Measurements from ENCODE around the gene GSTCD. TPM values are rescaled to one million over a fixed set of nuclear protein-coding genes. Genes with fewer than 3 reads are reported as not detected.

The GSTCD gene
- total RNA-seq, 1 experiment from 2014 or later, result 17.9 TPM

DNA sequence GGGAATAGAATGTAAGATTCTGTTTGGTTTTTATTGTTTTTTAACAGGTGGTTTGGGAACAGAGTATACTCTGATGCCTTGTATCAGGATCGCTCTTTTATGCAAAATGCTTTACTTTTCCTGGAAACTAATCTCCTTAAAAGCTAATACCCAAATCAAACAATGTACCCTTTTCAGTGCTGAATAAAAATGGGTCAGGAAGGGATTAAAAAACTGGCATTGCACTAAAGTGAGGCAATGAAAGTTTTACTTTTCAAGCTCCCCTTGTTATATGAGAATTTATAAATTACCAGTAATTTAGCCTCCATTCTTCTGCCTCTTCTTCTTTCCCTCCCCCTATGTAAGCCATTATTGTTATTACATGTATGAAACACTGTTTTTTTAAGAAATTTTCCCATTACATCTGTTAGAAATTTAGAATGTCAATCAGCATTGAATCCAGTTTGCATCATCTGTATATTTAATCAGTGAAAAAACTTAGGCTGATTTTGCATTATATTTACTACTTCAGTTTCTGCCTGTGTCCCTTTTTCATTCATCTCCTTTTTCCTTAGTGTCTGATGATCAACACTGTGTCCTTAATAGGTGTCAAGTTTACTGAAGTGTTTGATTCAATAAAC lies 97.0 kb downstream of the GSTCD start:
- Histone ChIP-seq H3K79me1 (ENCODE audit: insufficient read depth, low read depth, low read length, poor library complexity, severe bottlenecking) (no peaks in the 10 kb centered on the region), H3K9me3 (ENCODE audit: control insufficient read depth, low read depth, low read length) (no peaks in the 10 kb centered on the region), H3K14ac (ENCODE audit: insufficient read depth, low read length) (no peak overlapping the region), H4K5ac (ENCODE audit: insufficient read length, low read depth, low read length) (no peak overlapping the region), H3K27ac (ENCODE audit: insufficient read length, low read depth, low read length) (no peak overlapping the region), H3K4me1 (ENCODE audit: insufficient read depth, low read length) (no peaks in the 10 kb centered on the region), H2BK15ac (ENCODE audit: low read depth, low read length) (no peak overlapping the region), H2BK5ac (ENCODE audit: insufficient read length, low read length) (no peak overlapping the region), H3K27me3 (ENCODE audit: insufficient read depth, low read length) (no peaks in the 10 kb centered on the region), H3K56ac (ENCODE audit: insufficient read length, low read depth, low read length) (no peak overlapping the region), H3K18ac (ENCODE audit: insufficient read length, low read depth, low read length) (no peak overlapping the region), H3K23ac (ENCODE audit: insufficient read length, low read depth, low read length) (no peak overlapping the region), H3T11ph (ENCODE audit: low read length) (no peak overlapping the region), H3K23me2 (ENCODE audit: insufficient read length, low read depth, low read length, poor library complexity, severe bottlenecking) (no peaks in the 10 kb centered on the region), H4K20me1 (ENCODE audit: control insufficient read depth, insufficient read depth, insufficient read length) (no peaks in the 10 kb centered on the region), H3K79me2 (ENCODE audit: insufficient read depth, low read length) (no peaks in the 10 kb centered on the region), H2AFZ (ENCODE audit: low read length) (no peak overlapping the region), H2BK12ac (ENCODE audit: insufficient read length, low read depth, low read length) (no peak overlapping the region), H3K9ac (ENCODE audit: extremely low read depth, insufficient read length, low read length) (no peak overlapping the region), H2BK120ac (ENCODE audit: low read depth, low read length, poor library complexity, severe bottlenecking) (no peak overlapping the region), H3K4me2 (ENCODE audit: insufficient read depth, insufficient read length, low read length) (no peak overlapping the region), H2AK5ac (ENCODE audit: insufficient read length, low read length) (no peak overlapping the region), H3K4ac (ENCODE audit: low read depth, low read length) (no peak overlapping the region), H4K91ac (ENCODE audit: insufficient read length, low read depth, low read length) (no peak overlapping the region), H4K8ac (replicated peaks; ENCODE audit: insufficient read length, low read depth, low read length) (no peak overlapping the region), H2BK20ac (ENCODE audit: low read depth, low read length, poor library complexity, severe bottlenecking) (no peak overlapping the region)
- WGBS (ENCODE audit: extremely low coverage, insufficient read length, low lambda C conversion rate), result no CpG with 5 or more reads among the region's 1 CpG
- Mint-ChIP-seq H3K36me3 (ENCODE audit: insufficient read depth in 1 of 3, low read depth in 3 of 3) (no peaks in the 10 kb centered on the region), H3K4me3 (no peak overlapping the region), H3K9me3 (no peaks in the 10 kb centered on the region), H3K27me3 (ENCODE audit: low read depth) (no peaks in the 10 kb centered on the region), H3K4me1 (peaks cover 7 to 13% of the 10 kb centered on the region in 2 experiments), H3K27ac (no peak overlapping the region)
- TF ChIP-seq, protein P1, sequence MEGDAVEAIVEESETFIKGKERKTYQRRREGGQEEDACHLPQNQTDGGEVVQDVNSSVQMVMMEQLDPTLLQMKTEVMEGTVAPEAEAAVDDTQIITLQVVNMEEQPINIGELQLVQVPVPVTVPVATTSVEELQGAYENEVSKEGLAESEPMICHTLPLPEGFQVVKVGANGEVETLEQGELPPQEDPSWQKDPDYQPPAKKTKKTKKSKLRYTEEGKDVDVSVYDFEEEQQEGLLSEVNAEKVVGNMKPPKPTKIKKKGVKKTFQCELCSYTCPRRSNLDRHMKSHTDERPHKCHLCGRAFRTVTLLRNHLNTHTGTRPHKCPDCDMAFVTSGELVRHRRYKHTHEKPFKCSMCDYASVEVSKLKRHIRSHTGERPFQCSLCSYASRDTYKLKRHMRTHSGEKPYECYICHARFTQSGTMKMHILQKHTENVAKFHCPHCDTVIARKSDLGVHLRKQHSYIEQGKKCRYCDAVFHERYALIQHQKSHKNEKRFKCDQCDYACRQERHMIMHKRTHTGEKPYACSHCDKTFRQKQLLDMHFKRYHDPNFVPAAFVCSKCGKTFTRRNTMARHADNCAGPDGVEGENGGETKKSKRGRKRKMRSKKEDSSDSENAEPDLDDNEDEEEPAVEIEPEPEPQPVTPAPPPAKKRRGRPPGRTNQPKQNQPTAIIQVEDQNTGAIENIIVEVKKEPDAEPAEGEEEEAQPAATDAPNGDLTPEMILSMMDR (conservative IDR thresholded peaks at IDR 0.05), result no peak
- no peak for DNase-seq
